Central memory CD8-positive, alpha-beta T cell (primary cell): ENCODE measurements around the gene PHACTR3.

Experiments
- ATAC-seq: fragments of 150-1000 bp; cut with Tn5 transposase; replicated peaks from 2 replicates; pipeline ENCODE4 v1.10.0; 2022; ENCODE audit warnings: mild to moderate bottlenecking, moderate FRiP score, moderate number of reproducible peaks; ENCODE audit not compliant: poor library complexity, severe bottlenecking; ENCODE audit errors: extremely low read depth
- DNase-seq, 2 donors: peaks; one replicate each; pipeline ENCODE4 v3.0.0; 2021; ENCODE audit warnings: low spot score in 2 of 2
- H3K27ac Mint-ChIP-seq: one replicate; pipeline ENCODE4 v1.8.0; 2022; ENCODE audit warnings: low read depth, mild to moderate bottlenecking, moderate library complexity, mixed read lengths
- H3K27me3 Mint-ChIP-seq: one replicate; pipeline ENCODE4 v1.8.0; 2022; ENCODE audit warnings: mixed read lengths
- H3K36me3 Mint-ChIP-seq: one replicate; pipeline ENCODE4 v1.8.0; 2022; ENCODE audit warnings: mild to moderate bottlenecking, moderate library complexity, mixed read lengths; ENCODE audit not compliant: insufficient read depth
- H3K4me1 Mint-ChIP-seq: one replicate; pipeline ENCODE4 v1.8.0; 2022; ENCODE audit warnings: mixed read lengths
- H3K4me3 Mint-ChIP-seq: one replicate; pipeline ENCODE4 v1.8.0; 2022; ENCODE audit warnings: mild to moderate bottlenecking, moderate library complexity, mixed read lengths
- H3K9me3 Mint-ChIP-seq: one replicate; pipeline ENCODE4 v1.8.0; 2022; ENCODE audit warnings: mixed read lengths

The PHACTR3 gene

GRCh38 chr20:59804871-59805665 lies 200.7 kb downstream of the PHACTR3 start:
- no peak for DNase-seq
- no peaks in the 10 kb centered on the region for H3K4me1 Mint-ChIP-seq
- H3K9me3 Mint-ChIP-seq: peaks cover 6% of the 10 kb centered on the region
- no peak overlapping the region for H3K4me3 Mint-ChIP-seq
- ATAC-seq: no peak
- no peak overlapping the region for H3K27ac Mint-ChIP-seq
- peaks cover 50% of the 10 kb centered on the region for H3K27me3 Mint-ChIP-seq
- H3K36me3 Mint-ChIP-seq: peaks cover 2% of the 10 kb centered on the region

- no peak for DNase-seq
- H3K27me3 Mint-ChIP-seq: peaks cover 41% of the 10 kb centered on the region
- no peak overlapping the region for H3K4me3 Mint-ChIP-seq
- no peaks in the 10 kb centered on the region for H3K4me1 Mint-ChIP-seq
- peaks cover 1% of the 10 kb centered on the region for H3K36me3 Mint-ChIP-seq
- ATAC-seq: no peak
- H3K9me3 Mint-ChIP-seq: peaks cover 5% of the 10 kb centered on the region
- no peak overlapping the region for H3K27ac Mint-ChIP-seq
These were observed 201.6 kb downstream of the PHACTR3 start for GRCh38 chr20:59805786-59806577.

GRCh38 chr20:59806578-59806975 lies 202.2 kb downstream of the PHACTR3 start:
- H3K4me3 Mint-ChIP-seq: no peak overlapping the region
- H3K36me3 Mint-ChIP-seq: no peaks in the 10 kb centered on the region
- peaks cover 35% of the 10 kb centered on the region for H3K27me3 Mint-ChIP-seq
- H3K27ac Mint-ChIP-seq: no peak overlapping the region
- ATAC-seq: no peak
- no peak for DNase-seq
- no peaks in the 10 kb centered on the region for H3K4me1 Mint-ChIP-seq
- peaks cover 5% of the 10 kb centered on the region for H3K9me3 Mint-ChIP-seq

- no peak overlapping the region for H3K27ac Mint-ChIP-seq
- no peak overlapping the region for H3K4me3 Mint-ChIP-seq
- no peaks in the 10 kb centered on the region for H3K4me1 Mint-ChIP-seq
- DNase-seq (no peak), ATAC-seq (no peak)
- no peaks in the 10 kb centered on the region for H3K36me3 Mint-ChIP-seq
- peaks cover 22% of the 10 kb centered on the region for H3K27me3 Mint-ChIP-seq
- no peaks in the 10 kb centered on the region for H3K9me3 Mint-ChIP-seq
These were observed 203.8 kb downstream of the PHACTR3 start for GRCh38 chr20:59807909-59808728.

- ATAC-seq: no peak
- Mint-ChIP-seq H3K27ac (no peak overlapping the region), H3K27me3 (peaks cover 21% of the 10 kb centered on the region)
These were observed 204.5 kb downstream of the PHACTR3 start for GRCh38 chr20:59808729-59809381.

GRCh38 chr20:59809630-59810448 lies 205.5 kb downstream of the PHACTR3 start:
- Mint-ChIP-seq H3K27me3 (peaks cover 11% of the 10 kb centered on the region), H3K36me3 (no peaks in the 10 kb centered on the region), H3K27ac (no peak overlapping the region), H3K4me1 (no peaks in the 10 kb centered on the region), H3K4me3 (no peak overlapping the region), H3K9me3 (no peaks in the 10 kb centered on the region)
- DNase-seq (no peak), ATAC-seq (no peak)

More at GRCh38 chr20:59808729-59809381, 204.5 kb downstream of the PHACTR3 start:
- Mint-ChIP-seq H3K4me1 (no peaks in the 10 kb centered on the region), H3K4me3 (no peak overlapping the region), H3K9me3 (no peaks in the 10 kb centered on the region), H3K36me3 (no peaks in the 10 kb centered on the region)
- no peak for DNase-seq

GRCh38 chr20:59810449-59811187 lies 206.3 kb downstream of the PHACTR3 start:
- ATAC-seq (no peak), DNase-seq (no peak)
- Mint-ChIP-seq H3K27ac (no peak overlapping the region), H3K36me3 (no peaks in the 10 kb centered on the region), H3K27me3 (peaks cover 3% of the 10 kb centered on the region), H3K4me3 (no peak overlapping the region), H3K4me1 (no peaks in the 10 kb centered on the region), H3K9me3 (no peaks in the 10 kb centered on the region)

GRCh38 chr20:59811681-59812171 lies 207.4 kb downstream of the PHACTR3 start:
- Mint-ChIP-seq H3K27ac (no peak overlapping the region), H3K4me1 (no peaks in the 10 kb centered on the region), H3K9me3 (no peaks in the 10 kb centered on the region), H3K36me3 (no peaks in the 10 kb centered on the region), H3K27me3 (no peaks in the 10 kb centered on the region), H3K4me3 (no peak overlapping the region)
- ATAC-seq (no peak), DNase-seq (no peak)

GRCh38 chr20:59812286-59813125 lies 208.2 kb downstream of the PHACTR3 start:
- DNase-seq (peak in 1 of 2 donors; percentile 4), ATAC-seq (no peak)
- no peaks in the 10 kb centered on the region for H3K27me3 Mint-ChIP-seq
- no peaks in the 10 kb centered on the region for H3K36me3 Mint-ChIP-seq
- H3K27ac Mint-ChIP-seq: no peak overlapping the region
- no peaks in the 10 kb centered on the region for H3K9me3 Mint-ChIP-seq
- H3K4me1 Mint-ChIP-seq: no peaks in the 10 kb centered on the region
- H3K4me3 Mint-ChIP-seq: no peak overlapping the region

- no peaks in the 10 kb centered on the region for H3K9me3 Mint-ChIP-seq
- no peaks in the 10 kb centered on the region for H3K36me3 Mint-ChIP-seq
These were observed 209.0 kb downstream of the PHACTR3 start for GRCh38 chr20:59813126-59813947.

More at GRCh38 chr20:59813126-59813947, 209.0 kb downstream of the PHACTR3 start:
- no peaks in the 10 kb centered on the region for H3K4me1 Mint-ChIP-seq
- no peak overlapping the region for H3K27ac Mint-ChIP-seq
- DNase-seq: peak in 1 of 2 donors; percentile 6
- no peak for ATAC-seq
- H3K4me3 Mint-ChIP-seq: no peak overlapping the region
- H3K27me3 Mint-ChIP-seq: no peaks in the 10 kb centered on the region
